HG02759 (cell line): ENCODE measurements around the gene IL22RA1.

Experiments
- ATAC-seq: cut with Tn5 transposase; IDR thresholded peaks from one replicate; pipeline ENCODE4 v1.9.1; 2021; ENCODE audit warnings: mild to moderate bottlenecking, moderate library complexity; ENCODE audit not compliant: unreplicated experiment

IL22RA1 gene

GRCh38 chr1:24100945-24101737 is 41.8 kb downstream of the IL22RA1 start:
- no peak for ATAC-seq

- no peak for ATAC-seq
Observed at GRCh38 chr1:24098943-24099638, 43.8 kb downstream of the IL22RA1 start.

GRCh38 chr1:24098102-24098501 is 44.8 kb downstream of the IL22RA1 start:
- no peak for ATAC-seq

- ATAC-seq = no peak
Observed at GRCh38 chr1:24097663-24098062, 45.3 kb downstream of the IL22RA1 start.

- no peak for ATAC-seq
Observed at GRCh38 chr1:24096739-24097103, 46.2 kb downstream of the IL22RA1 start.

- ATAC-seq = no peak
Observed at GRCh38 chr1:24096009-24096738, 46.8 kb downstream of the IL22RA1 start.

- ATAC-seq = no peak
Observed at GRCh38 chr1:24095140-24095859, 47.6 kb downstream of the IL22RA1 start.

GRCh38 chr1:24094554-24094953 is 48.4 kb downstream of the IL22RA1 start:
- no peak for ATAC-seq

GRCh38 chr1:24093732-24094131 is 49.2 kb downstream of the IL22RA1 start:
- ATAC-seq = no peak

GRCh38 chr1:24092979-24093378 is 50.0 kb downstream of the IL22RA1 start:
- ATAC-seq = no peak

- no peak for ATAC-seq
Observed at GRCh38 chr1:24091971-24092482, 50.9 kb downstream of the IL22RA1 start.

GRCh38 chr1:24090736-24091135 is 52.2 kb downstream of the IL22RA1 start:
- ATAC-seq = no peak

- ATAC-seq = no peak
Observed at GRCh38 chr1:24089743-24090555, 53.0 kb downstream of the IL22RA1 start.

GRCh38 chr1:24089027-24089742 is 53.8 kb downstream of the IL22RA1 start:
- ATAC-seq = no peak

GRCh38 chr1:24086466-24086865 is 56.5 kb downstream of the IL22RA1 start:
- ATAC-seq = no peak

GRCh38 chr1:24085546-24085945 is 57.4 kb downstream of the IL22RA1 start:
- ATAC-seq = no peak

- no peak for ATAC-seq
Observed at GRCh38 chr1:24085007-24085406, 57.9 kb downstream of the IL22RA1 start.

- ATAC-seq = no peak
Observed at GRCh38 chr1:24084050-24084449, 58.9 kb downstream of the IL22RA1 start.

- ATAC-seq = no peak
Observed at GRCh38 chr1:24082372-24082771, 60.6 kb downstream of the IL22RA1 start.
